Measurements from ENCODE around the gene SUSD4. TPM values are rescaled to one million over a fixed set of nuclear protein-coding genes. Genes with fewer than 3 reads are reported as not detected.

SUSD4 gene
- total and polyA plus RNA-seq, 9 of the 15 experiments (the other 6 are each of a cell fraction or from before 2014, with no cell fraction given): 0.06 to 1.7 (median 0.09) TPM; not detected in 4

DNA sequence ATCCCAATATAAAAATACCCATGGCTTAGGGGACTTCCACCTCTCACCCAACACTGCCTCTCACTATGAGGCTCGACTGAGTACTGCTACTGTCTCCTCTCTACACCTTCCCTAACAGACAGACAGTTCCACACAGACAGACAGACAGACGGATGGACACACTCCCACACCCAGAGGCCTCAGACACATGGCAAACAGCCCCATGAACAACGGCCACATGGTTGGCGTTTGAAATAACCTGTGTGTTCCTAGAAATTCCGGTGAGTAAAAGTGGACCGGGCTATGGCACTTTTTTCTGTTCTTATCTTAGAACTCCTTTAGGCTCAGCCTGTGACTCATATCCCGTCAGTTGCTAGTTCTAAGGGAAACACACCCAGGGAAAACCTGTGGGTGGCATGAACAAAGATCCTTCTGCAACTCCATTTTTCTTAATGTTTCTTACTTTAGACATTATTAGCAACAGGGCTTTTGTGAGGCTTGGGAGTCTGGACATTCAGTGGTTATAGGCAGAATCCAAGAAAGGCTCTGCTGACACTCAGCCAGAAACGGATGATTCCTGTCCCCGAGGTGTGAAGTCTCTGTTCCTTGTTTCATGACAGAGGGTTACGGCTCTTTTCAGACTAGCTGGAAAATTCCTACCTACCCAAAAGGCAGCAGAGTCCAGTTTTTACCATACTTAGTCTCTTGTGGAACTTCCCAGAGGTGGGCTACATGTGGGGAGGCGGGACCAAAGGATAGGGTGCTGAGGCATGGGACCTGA is 130.4 kb downstream of the SUSD4 start (continued):
- TF ChIP-seq SNRNP70 (optimal IDR thresholded peaks at IDR 0.05; ENCODE audit: low read depth, low read length) (no peak), SMC3 (conservative IDR thresholded peaks at IDR 0.05; ENCODE audit: insufficient read depth, low read depth, low read length) (no peak), FUS (optimal IDR thresholded peaks at IDR 0.05; ENCODE audit: low read depth, low read length) (no peak), FOS (IDR thresholded peaks at IDR 0.05; ENCODE audit: extremely low read depth, insufficient read length) (peak; percentile 63), EHMT2 (IDR thresholded peaks at IDR 0.05) (peak; percentile 39; the same call in 1 of the 2 replicates), TARDBP (IDR thresholded peaks at IDR 0.05) (no peak), ZNF274 (IDR thresholded peaks at IDR 0.05; ENCODE audit: borderline replicate concordance, low read depth, low read length) (no peak), SMARCA5 (IDR thresholded peaks at IDR 0.05) (no peak), NONO (IDR thresholded peaks at IDR 0.05; ENCODE audit: low read depth in 2 of 2, low read length in 1 of 2) (no peak)
- TF ChIP-seq, protein P1, sequence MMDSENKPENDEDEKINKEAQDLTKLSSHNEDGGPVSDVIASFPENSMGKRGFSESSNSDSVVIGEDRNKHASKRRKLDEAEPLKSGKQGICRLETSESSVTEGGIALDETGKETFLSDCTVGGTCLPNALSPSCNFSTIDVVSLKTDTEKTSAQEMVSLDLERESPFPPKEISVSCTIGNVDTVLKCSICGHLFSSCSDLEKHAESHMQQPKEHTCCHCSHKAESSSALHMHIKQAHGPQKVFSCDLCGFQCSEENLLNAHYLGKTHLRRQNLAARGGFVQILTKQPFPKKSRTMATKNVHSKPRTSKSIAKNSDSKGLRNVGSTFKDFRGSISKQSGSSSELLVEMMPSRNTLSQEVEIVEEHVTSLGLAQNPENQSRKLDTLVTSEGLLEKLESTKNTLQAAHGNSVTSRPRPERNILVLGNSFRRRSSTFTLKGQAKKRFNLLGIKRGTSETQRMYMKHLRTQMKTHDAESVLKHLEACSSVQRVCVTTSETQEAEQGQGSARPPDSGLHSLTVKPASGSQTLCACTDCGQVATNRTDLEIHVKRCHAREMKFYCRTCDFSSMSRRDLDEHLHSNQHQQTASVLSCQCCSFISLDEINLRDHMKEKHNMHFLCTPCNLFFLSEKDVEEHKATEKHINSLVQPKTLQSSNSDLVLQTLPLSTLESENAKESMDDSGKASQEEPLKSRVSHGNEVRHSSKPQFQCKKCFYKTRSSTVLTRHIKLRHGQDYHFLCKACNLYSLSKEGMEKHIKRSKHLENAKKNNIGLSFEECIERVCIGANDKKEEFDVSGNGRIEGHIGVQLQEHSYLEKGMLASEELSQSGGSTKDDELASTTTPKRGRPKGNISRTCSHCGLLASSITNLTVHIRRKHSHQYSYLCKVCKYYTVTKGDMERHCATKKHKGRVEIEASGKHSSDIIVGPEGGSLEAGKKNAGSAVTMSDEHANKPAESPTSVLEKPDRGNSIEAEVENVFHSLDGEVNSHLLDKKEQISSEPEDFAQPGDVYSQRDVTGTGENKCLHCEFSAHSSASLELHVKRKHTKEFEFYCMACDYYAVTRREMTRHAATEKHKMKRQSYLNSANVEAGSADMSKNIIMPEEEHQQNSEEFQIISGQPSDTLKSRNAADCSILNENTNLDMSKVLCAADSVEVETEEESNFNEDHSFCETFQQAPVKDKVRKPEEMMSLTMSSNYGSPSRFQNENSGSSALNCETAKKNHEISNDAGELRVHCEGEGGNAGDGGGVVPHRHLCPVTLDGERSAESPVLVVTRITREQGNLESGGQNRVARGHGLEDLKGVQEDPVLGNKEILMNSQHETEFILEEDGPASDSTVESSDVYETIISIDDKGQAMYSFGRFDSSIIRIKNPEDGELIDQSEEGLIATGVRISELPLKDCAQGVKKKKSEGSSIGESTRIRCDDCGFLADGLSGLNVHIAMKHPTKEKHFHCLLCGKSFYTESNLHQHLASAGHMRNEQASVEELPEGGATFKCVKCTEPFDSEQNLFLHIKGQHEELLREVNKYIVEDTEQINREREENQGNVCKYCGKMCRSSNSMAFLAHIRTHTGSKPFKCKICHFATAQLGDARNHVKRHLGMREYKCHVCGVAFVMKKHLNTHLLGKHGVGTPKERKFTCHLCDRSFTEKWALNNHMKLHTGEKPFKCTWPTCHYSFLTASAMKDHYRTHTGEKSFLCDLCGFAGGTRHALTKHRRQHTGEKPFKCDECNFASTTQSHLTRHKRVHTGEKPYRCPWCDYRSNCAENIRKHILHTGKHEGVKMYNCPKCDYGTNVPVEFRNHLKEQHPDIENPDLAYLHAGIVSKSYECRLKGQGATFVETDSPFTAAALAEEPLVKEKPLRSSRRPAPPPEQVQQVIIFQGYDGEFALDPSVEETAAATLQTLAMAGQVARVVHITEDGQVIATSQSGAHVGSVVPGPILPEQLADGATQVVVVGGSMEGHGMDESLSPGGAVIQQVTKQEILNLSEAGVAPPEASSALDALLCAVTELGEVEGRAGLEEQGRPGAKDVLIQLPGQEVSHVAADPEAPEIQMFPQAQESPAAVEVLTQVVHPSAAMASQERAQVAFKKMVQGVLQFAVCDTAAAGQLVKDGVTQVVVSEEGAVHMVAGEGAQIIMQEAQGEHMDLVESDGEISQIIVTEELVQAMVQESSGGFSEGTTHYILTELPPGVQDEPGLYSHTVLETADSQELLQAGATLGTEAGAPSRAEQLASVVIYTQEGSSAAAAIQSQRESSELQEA (IDR thresholded peaks at IDR 0.05; ENCODE audit: low read depth): no peak
- TF ChIP-seq, protein P2, sequence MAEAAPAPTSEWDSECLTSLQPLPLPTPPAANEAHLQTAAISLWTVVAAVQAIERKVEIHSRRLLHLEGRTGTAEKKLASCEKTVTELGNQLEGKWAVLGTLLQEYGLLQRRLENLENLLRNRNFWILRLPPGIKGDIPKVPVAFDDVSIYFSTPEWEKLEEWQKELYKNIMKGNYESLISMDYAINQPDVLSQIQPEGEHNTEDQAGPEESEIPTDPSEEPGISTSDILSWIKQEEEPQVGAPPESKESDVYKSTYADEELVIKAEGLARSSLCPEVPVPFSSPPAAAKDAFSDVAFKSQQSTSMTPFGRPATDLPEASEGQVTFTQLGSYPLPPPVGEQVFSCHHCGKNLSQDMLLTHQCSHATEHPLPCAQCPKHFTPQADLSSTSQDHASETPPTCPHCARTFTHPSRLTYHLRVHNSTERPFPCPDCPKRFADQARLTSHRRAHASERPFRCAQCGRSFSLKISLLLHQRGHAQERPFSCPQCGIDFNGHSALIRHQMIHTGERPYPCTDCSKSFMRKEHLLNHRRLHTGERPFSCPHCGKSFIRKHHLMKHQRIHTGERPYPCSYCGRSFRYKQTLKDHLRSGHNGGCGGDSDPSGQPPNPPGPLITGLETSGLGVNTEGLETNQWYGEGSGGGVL (CRISPR knock-in tag; IDR thresholded peaks at IDR 0.05): no peak
- TF ChIP-seq, protein P3, sequence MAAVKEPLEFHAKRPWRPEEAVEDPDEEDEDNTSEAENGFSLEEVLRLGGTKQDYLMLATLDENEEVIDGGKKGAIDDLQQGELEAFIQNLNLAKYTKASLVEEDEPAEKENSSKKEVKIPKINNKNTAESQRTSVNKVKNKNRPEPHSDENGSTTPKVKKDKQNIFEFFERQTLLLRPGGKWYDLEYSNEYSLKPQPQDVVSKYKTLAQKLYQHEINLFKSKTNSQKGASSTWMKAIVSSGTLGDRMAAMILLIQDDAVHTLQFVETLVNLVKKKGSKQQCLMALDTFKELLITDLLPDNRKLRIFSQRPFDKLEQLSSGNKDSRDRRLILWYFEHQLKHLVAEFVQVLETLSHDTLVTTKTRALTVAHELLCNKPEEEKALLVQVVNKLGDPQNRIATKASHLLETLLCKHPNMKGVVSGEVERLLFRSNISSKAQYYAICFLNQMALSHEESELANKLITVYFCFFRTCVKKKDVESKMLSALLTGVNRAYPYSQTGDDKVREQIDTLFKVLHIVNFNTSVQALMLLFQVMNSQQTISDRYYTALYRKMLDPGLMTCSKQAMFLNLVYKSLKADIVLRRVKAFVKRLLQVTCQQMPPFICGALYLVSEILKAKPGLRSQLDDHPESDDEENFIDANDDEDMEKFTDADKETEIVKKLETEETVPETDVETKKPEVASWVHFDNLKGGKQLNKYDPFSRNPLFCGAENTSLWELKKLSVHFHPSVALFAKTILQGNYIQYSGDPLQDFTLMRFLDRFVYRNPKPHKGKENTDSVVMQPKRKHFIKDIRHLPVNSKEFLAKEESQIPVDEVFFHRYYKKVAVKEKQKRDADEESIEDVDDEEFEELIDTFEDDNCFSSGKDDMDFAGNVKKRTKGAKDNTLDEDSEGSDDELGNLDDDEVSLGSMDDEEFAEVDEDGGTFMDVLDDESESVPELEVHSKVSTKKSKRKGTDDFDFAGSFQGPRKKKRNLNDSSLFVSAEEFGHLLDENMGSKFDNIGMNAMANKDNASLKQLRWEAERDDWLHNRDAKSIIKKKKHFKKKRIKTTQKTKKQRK (IDR thresholded peaks at IDR 0.05; ENCODE audit: borderline replicate concordance, low read depth, low read length): no peak

All from K562 (cell line).